DOHH2 (cell line): Measurements from ENCODE around the gene PNPLA7.

Experiments used
- H3F3A ChIP-seq: fragments of 200-600 bp; sonication (generic), shearing (Covaris generic); 2 replicates; pipeline ENCODE4 v1.6.0; 2016; ENCODE audit warnings: antibody characterized with exemption, mild to moderate bottlenecking; ENCODE audit not compliant: control insufficient read depth, insufficient read depth
- H3K27ac ChIP-seq: fragments of 200-600 bp; sonication (generic); 2 replicates; pipeline ENCODE4 v1.5.1; 2014; ENCODE audit warnings: low read depth, mild to moderate bottlenecking, low read length, moderate library complexity
- H3K27me3 ChIP-seq: fragments of 200-600 bp; sonication (generic); 2 replicates; pipeline ENCODE4 v1.6.1; 2014; ENCODE audit warnings: mild to moderate bottlenecking, low read length, mixed read lengths; ENCODE audit not compliant: control insufficient read depth
- H3K36me3 ChIP-seq: fragments of 200-600 bp; sonication (generic); 2 replicates; pipeline ENCODE4 v1.6.1; 2014; ENCODE audit warnings: mild to moderate bottlenecking, low read length, moderate library complexity, mixed read lengths; ENCODE audit not compliant: control insufficient read depth
- H3K4me1 ChIP-seq: fragments of 200-600 bp; sonication (generic); 2 replicates; pipeline ENCODE4 v1.6.1; 2014; ENCODE audit warnings: mild to moderate bottlenecking, low read length, mixed read lengths; ENCODE audit not compliant: control insufficient read depth
- H3K4me2 ChIP-seq: fragments of 200-600 bp; sonication (generic); 2 replicates; pipeline ENCODE4 v1.6.0; 2014; ENCODE audit warnings: mild to moderate bottlenecking, low read length, moderate library complexity
- H3K4me3 ChIP-seq: fragments of 200-600 bp; sonication (generic); 2 replicates; pipeline ENCODE4 v1.5.1; 2014; ENCODE audit warnings: mild to moderate bottlenecking, low read length, mixed read lengths
- H3K79me2 ChIP-seq: fragments of 200-600 bp; sonication (generic); 2 replicates; pipeline ENCODE4 v1.6.1; 2014; ENCODE audit warnings: mild to moderate bottlenecking, low read length, mixed read lengths; ENCODE audit not compliant: control insufficient read depth
- H3K9me2 ChIP-seq: fragments of 200-600 bp; sonication (generic); replicated peaks from 2 replicates; pipeline ENCODE4 v1.6.1; 2014; ENCODE audit warnings: mild to moderate bottlenecking, low read length, mixed read lengths; ENCODE audit not compliant: control insufficient read depth
- H3K9me3 ChIP-seq: fragments of 200-600 bp; sonication (generic); 2 replicates; pipeline ENCODE4 v1.6.1; 2014; ENCODE audit warnings: antibody characterized with exemption, low read length, mixed read lengths; ENCODE audit not compliant: control insufficient read depth, insufficient read depth
- H4K20me1 ChIP-seq: fragments of 200-600 bp; sonication (generic); 2 replicates; pipeline ENCODE4 v1.6.0; 2014; ENCODE audit warnings: low read depth, mild to moderate bottlenecking, antibody characterized with exemption, low read length, moderate library complexity; ENCODE audit not compliant: control insufficient read depth, insufficient read depth
- EZH2phosphoT487 ChIP-seq: fragments of 200-600 bp; sonication (generic); IDR thresholded peaks from 2 replicates; pipeline ENCODE4 v1.6.1; 2017; ENCODE audit warnings: borderline replicate concordance, mild to moderate bottlenecking, antibody characterized with exemption, low read length, moderate library complexity, mixed read lengths
- TF ChIP-seq, protein P1 (sequence below): fragments of 200-600 bp; sonication (generic); IDR thresholded peaks from one replicate; pipeline ENCODE4 v1.5.1; 2014; ENCODE audit warnings: antibody characterized with exemption, mild to moderate bottlenecking, low read depth, low read length; ENCODE audit not compliant: poor library complexity, severe bottlenecking

PNPLA7 gene

DNA sequence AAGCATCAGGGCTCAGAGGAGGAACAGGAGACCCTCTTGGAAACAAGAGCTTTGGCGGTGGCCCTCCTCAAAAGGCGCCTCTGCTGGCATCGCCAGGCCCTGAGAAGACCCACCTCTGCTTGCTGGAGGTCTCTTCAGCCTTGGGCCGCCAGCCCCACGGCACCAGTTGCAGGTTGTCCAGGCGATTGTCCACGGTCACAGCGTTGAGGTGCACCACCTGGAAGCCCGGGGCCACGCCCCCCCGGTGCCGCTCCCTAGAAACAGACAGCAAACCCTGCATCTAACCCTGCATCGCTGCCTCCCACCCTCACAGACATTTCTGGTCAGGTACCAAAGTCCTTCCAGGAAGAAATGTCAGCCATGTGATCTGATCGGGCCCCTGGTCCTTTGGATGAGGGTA, 36.7 kb upstream of the PNPLA7 start:
- Histone ChIP-seq H3F3A (no peaks in the 10 kb centered on the region), H3K4me2 (no peak overlapping the region), H4K20me1 (peaks cover 8% of the 10 kb centered on the region; the same call in 1 of the 2 replicates), H3K27me3 (no peaks in the 10 kb centered on the region), H3K27ac (no peak overlapping the region), H3K4me3 (no peak overlapping the region), H3K9me2 (no peaks in the 10 kb centered on the region), H3K79me2 (peaks cover 63% of the 10 kb centered on the region), H3K4me1 (peaks cover 21% of the 10 kb centered on the region), H3K9me3 (no peaks in the 10 kb centered on the region), H3K36me3 (peaks cover 79% of the 10 kb centered on the region)
- TF ChIP-seq, protein P1, sequence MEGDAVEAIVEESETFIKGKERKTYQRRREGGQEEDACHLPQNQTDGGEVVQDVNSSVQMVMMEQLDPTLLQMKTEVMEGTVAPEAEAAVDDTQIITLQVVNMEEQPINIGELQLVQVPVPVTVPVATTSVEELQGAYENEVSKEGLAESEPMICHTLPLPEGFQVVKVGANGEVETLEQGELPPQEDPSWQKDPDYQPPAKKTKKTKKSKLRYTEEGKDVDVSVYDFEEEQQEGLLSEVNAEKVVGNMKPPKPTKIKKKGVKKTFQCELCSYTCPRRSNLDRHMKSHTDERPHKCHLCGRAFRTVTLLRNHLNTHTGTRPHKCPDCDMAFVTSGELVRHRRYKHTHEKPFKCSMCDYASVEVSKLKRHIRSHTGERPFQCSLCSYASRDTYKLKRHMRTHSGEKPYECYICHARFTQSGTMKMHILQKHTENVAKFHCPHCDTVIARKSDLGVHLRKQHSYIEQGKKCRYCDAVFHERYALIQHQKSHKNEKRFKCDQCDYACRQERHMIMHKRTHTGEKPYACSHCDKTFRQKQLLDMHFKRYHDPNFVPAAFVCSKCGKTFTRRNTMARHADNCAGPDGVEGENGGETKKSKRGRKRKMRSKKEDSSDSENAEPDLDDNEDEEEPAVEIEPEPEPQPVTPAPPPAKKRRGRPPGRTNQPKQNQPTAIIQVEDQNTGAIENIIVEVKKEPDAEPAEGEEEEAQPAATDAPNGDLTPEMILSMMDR = no peak
- TF ChIP-seq EZH2phosphoT487 = no peak

DNA sequence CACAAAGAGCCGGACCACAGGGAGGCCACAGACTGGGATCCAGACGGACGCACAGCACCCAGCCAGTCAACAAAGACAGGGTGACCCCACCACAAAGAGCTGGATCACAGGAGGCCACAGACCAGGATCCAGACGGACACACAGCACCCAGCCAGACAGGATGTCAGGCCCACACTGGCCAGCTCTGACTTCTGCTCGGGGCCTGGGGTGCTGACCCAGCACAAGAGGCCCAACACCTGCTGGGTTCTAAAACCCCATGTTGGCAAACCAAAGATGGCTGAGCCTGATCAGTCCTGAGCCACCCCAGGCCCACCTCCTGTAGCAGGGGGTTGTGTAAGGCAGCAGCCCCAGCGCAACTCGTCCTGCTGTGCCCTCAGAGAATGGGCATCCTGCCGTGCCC, 33.8 kb upstream of the PNPLA7 start:
- no peaks in the 10 kb centered on the region for H3K9me3 ChIP-seq
- no peaks in the 10 kb centered on the region for H3K9me2 ChIP-seq
- H3K79me2 ChIP-seq = peaks cover 48% of the 10 kb centered on the region
- peaks cover 8% of the 10 kb centered on the region for H3K4me1 ChIP-seq
- H3K36me3 ChIP-seq = peaks cover 85% of the 10 kb centered on the region
- H3K4me2 ChIP-seq = no peak overlapping the region
- H3F3A ChIP-seq = peaks cover 4% of the 10 kb centered on the region; the same call in 1 of the 2 replicates
- peaks cover 3% of the 10 kb centered on the region; the same call in 1 of the 2 replicates for H4K20me1 ChIP-seq
- TF ChIP-seq, protein P1 = no peak
- TF ChIP-seq EZH2phosphoT487 = no peak
- H3K27ac ChIP-seq = no peak overlapping the region
- no peaks in the 10 kb centered on the region for H3K27me3 ChIP-seq
- H3K4me3 ChIP-seq = no peak overlapping the region

DNA sequence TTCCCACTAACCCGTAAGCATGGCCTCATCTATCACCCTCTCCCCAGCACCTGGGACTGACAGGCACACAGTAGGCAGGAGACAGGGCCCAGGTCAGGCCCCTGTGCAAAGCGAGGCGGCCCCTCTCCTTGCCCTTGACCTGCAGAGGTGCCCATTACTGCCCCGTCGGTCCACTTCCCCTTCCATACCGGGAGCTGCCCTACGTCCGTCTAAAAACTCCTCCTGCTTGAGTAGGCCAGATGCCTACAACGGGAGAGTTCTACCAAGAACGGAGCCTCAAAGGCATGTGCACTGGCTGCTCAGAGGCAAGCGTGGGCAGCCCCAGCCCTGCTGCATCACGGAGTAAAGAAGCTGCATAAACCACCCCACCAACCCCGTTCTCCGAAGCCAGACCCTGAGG, 33.1 kb upstream of the PNPLA7 start:
- H3K4me1 ChIP-seq = peaks cover 3% of the 10 kb centered on the region; the same call in 1 of the 2 replicates
- H3K4me2 ChIP-seq = no peak overlapping the region
- H3K36me3 ChIP-seq = peaks cover 82% of the 10 kb centered on the region
- no peaks in the 10 kb centered on the region for H3K9me2 ChIP-seq
- H3F3A ChIP-seq = peaks cover 4% of the 10 kb centered on the region; the same call in 1 of the 2 replicates
- no peaks in the 10 kb centered on the region for H4K20me1 ChIP-seq
- no peaks in the 10 kb centered on the region for H3K9me3 ChIP-seq
- no peak overlapping the region for H3K27ac ChIP-seq
- TF ChIP-seq, protein P1 = no peak
- no peak for TF ChIP-seq EZH2phosphoT487
- peaks cover 45% of the 10 kb centered on the region for H3K79me2 ChIP-seq
- H3K27me3 ChIP-seq = no peaks in the 10 kb centered on the region
- no peak overlapping the region for H3K4me3 ChIP-seq
